DND-41 (cell line): ENCODE data around the gene IFT25.

Source experiments
- ATAC-seq: fragments of 200-7000 bp; cut with Tn5 transposase; 3 replicates; pipeline ENCODE4 v1.9.1; 2021; ENCODE audit warnings: low read depth; ENCODE audit not compliant: insufficient read depth
- DNase-seq: peaks from one replicate; pipeline ENCODE4 v3.0.0-alpha.2; 2020
- H2AFZ ChIP-seq: 2 replicates; pipeline ENCODE4 v1.6.0; 2012; ENCODE audit warnings: low read depth, low read length
- H3K27ac ChIP-seq: 2 replicates; pipeline ENCODE4 v1.5.1; 2012; ENCODE audit warnings: low read length, inconsistent platforms
- H3K27me3 ChIP-seq: fragments of 200-600 bp; sonication (generic); 2 replicates; pipeline ENCODE4 v1.6.0; 2012; ENCODE audit warnings: low read length, mild to moderate bottlenecking, inconsistent platforms; ENCODE audit not compliant: insufficient read depth, poor library complexity
- H3K36me3 ChIP-seq: 2 replicates; pipeline ENCODE4 v1.5.1; 2012; ENCODE audit warnings: low read length, inconsistent platforms; ENCODE audit not compliant: insufficient read depth
- H3K4me1 ChIP-seq: 2 replicates; pipeline ENCODE4 v1.5.1; 2012; ENCODE audit warnings: mild to moderate bottlenecking, low read length; ENCODE audit not compliant: insufficient read depth
- H3K4me2 ChIP-seq: 2 replicates; pipeline ENCODE4 v1.6.0; 2012; ENCODE audit warnings: mild to moderate bottlenecking, moderate library complexity, low read length, inconsistent platforms; ENCODE audit not compliant: insufficient read depth
- H3K4me3 ChIP-seq, 2 experiments: fragments of 200-600 bp in 1 of 2; shearing (Covaris generic) in 1 of 2; 2 replicates each; pipeline ENCODE4 v1.5.1; 2012 to 2016; ENCODE audit warnings: inconsistent platforms in 2 of 2, low read length in 2 of 2, mild to moderate bottlenecking in 2 of 2, low read depth in 1 of 2, moderate library complexity in 1 of 2
- H3K79me2 ChIP-seq: 2 replicates; pipeline ENCODE4 v1.6.0; 2012; ENCODE audit warnings: low read length, inconsistent platforms; ENCODE audit not compliant: insufficient read depth
- H3K9ac ChIP-seq: 2 replicates; pipeline ENCODE4 v1.6.0; 2012; ENCODE audit warnings: low read depth, mild to moderate bottlenecking, inconsistent platforms, low read length, moderate library complexity
- H3K9me3 ChIP-seq: 2 replicates; pipeline ENCODE4 v1.5.1; 2012; ENCODE audit warnings: low read length, moderate library complexity, mild to moderate bottlenecking, inconsistent platforms; ENCODE audit not compliant: insufficient read depth, severe bottlenecking
- H4K20me1 ChIP-seq: 2 replicates; pipeline ENCODE4 v1.6.0; 2012; ENCODE audit warnings: low read length; ENCODE audit not compliant: insufficient read depth
- CTCF ChIP-seq: IDR thresholded peaks from 2 replicates; pipeline ENCODE4 v1.5.1; 2012; ENCODE audit warnings: borderline replicate concordance, low read length, moderate library complexity, mild to moderate bottlenecking; ENCODE audit not compliant: poor library complexity, severe bottlenecking; ENCODE audit errors: extremely low read depth
- EZH2 ChIP-seq: IDR thresholded peaks from 3 replicates; pipeline ENCODE4 v1.6.1; 2012; ENCODE audit warnings: borderline replicate concordance, low read depth, mild to moderate bottlenecking, moderate library complexity, low read length, inconsistent platforms; ENCODE audit not compliant: severe bottlenecking

Gene IFT25

GRCh38 chr1:53938136-53938830, 7.2 kb downstream of the IFT25 start:
- DNase-seq, result no peak

GRCh38 chr1:53936430-53936829, 9.1 kb downstream of the IFT25 start:
- Histone ChIP-seq H3K36me3 (peaks cover 62% of the 10 kb centered on the region), H3K4me1 (peaks cover 8% of the 10 kb centered on the region), H3K79me2 (peaks cover 54% of the 10 kb centered on the region), H4K20me1 (no peaks in the 10 kb centered on the region), H3K27ac (no peak overlapping the region), H3K4me2 (no peak overlapping the region), H3K9ac (no peak overlapping the region), H2AFZ (no peak overlapping the region), H3K4me3 (no peak overlapping the region), H3K9me3 (peaks cover 15% of the 10 kb centered on the region), H3K27me3 (no peaks in the 10 kb centered on the region)
- no peak for TF ChIP-seq EZH2
- no peak for TF ChIP-seq CTCF
- DNase-seq (no peak), ATAC-seq (no peak)

More at GRCh38 chr1:53938136-53938830, 7.2 kb downstream of the IFT25 start:
- H3K9ac ChIP-seq, result no peak overlapping the region
- no peak for ATAC-seq
- H2AFZ ChIP-seq, result no peak overlapping the region
- H3K79me2 ChIP-seq, result peaks cover 68% of the 10 kb centered on the region
- TF ChIP-seq EZH2, result no peak
- TF ChIP-seq CTCF, result no peak
- no peak overlapping the region for H3K27ac ChIP-seq
- no peaks in the 10 kb centered on the region for H4K20me1 ChIP-seq
- H3K36me3 ChIP-seq, result peaks cover 56% of the 10 kb centered on the region
- peaks cover 23% of the 10 kb centered on the region for H3K4me1 ChIP-seq
- H3K4me3 ChIP-seq, result no peak overlapping the region
- no peak overlapping the region for H3K4me2 ChIP-seq
- H3K9me3 ChIP-seq, result peaks cover 12% of the 10 kb centered on the region
- H3K27me3 ChIP-seq, result no peaks in the 10 kb centered on the region

- peaks cover 68% of the 10 kb centered on the region for H3K36me3 ChIP-seq
These were observed 11.2 kb downstream of the IFT25 start for GRCh38 chr1:53934170-53934765.

More at GRCh38 chr1:53934170-53934765, 11.2 kb downstream of the IFT25 start:
- ATAC-seq (no peak), DNase-seq (no peak)
- Histone ChIP-seq H3K4me1 (no peaks in the 10 kb centered on the region), H3K79me2 (peaks cover 34% of the 10 kb centered on the region), H4K20me1 (no peaks in the 10 kb centered on the region), H3K27ac (no peak overlapping the region), H3K9me3 (peaks cover 15% of the 10 kb centered on the region), H2AFZ (no peak overlapping the region), H3K4me2 (no peak overlapping the region), H3K4me3 (no peak overlapping the region), H3K9ac (no peak overlapping the region), H3K27me3 (no peaks in the 10 kb centered on the region)
- TF ChIP-seq CTCF (no peak), EZH2 (no peak)
